Measurements from ENCODE around the gene GNAI1. TPM values are rescaled to one million over a fixed set of nuclear protein-coding genes. Genes with fewer than 3 reads are reported as not detected.

Gene GNAI1
- total RNA-seq, 2 donors from 2014 or later, result 21.5 to 27.0 TPM

- H3K4me3 Mint-ChIP-seq, result no peak overlapping the region
- no peaks in the 10 kb centered on the region for H3K27me3 Mint-ChIP-seq (ENCODE audit: insufficient read depth)
- 94 to 100% methylated on average over 2 to 3 of the region's 3 CpGs for WGBS, 2 experiments (ENCODE audit: insufficient coverage in 1 of 2, insufficient read length in 1 of 2)
- TF ChIP-seq, protein P1, sequence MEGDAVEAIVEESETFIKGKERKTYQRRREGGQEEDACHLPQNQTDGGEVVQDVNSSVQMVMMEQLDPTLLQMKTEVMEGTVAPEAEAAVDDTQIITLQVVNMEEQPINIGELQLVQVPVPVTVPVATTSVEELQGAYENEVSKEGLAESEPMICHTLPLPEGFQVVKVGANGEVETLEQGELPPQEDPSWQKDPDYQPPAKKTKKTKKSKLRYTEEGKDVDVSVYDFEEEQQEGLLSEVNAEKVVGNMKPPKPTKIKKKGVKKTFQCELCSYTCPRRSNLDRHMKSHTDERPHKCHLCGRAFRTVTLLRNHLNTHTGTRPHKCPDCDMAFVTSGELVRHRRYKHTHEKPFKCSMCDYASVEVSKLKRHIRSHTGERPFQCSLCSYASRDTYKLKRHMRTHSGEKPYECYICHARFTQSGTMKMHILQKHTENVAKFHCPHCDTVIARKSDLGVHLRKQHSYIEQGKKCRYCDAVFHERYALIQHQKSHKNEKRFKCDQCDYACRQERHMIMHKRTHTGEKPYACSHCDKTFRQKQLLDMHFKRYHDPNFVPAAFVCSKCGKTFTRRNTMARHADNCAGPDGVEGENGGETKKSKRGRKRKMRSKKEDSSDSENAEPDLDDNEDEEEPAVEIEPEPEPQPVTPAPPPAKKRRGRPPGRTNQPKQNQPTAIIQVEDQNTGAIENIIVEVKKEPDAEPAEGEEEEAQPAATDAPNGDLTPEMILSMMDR (conservative IDR thresholded peaks at IDR 0.05), result no peak
- Histone ChIP-seq H3K9me3 (ENCODE audit: control insufficient read depth, low read length) (no peaks in the 10 kb centered on the region), H3K27me3 (ENCODE audit: control insufficient read depth, insufficient read depth, low read length, poor library complexity, severe bottlenecking) (no peaks in the 10 kb centered on the region), H3K4me1 (ENCODE audit: control insufficient read depth, insufficient read depth, low read length) (no peaks in the 10 kb centered on the region), H3K4me3 (ENCODE audit: low read length) (no peak overlapping the region), H3K27ac (ENCODE audit: low read depth, low read length) (no peak overlapping the region), H3K36me3 (ENCODE audit: control insufficient read depth, insufficient read depth, low read length) (peaks cover 49% of the 10 kb centered on the region), H3K9ac (ENCODE audit: extremely low read depth, low read length, poor library complexity, severe bottlenecking) (no peak overlapping the region)
- H3K27ac Mint-ChIP-seq, result no peak overlapping the region
- peaks cover 26% of the 10 kb centered on the region for H3K36me3 Mint-ChIP-seq (ENCODE audit: low read depth)
- no peaks in the 10 kb centered on the region for H3K4me1 Mint-ChIP-seq
- no peaks in the 10 kb centered on the region for H3K9me3 Mint-ChIP-seq
- no peak for DNase-seq
These were observed 81.1 kb downstream of the GNAI1 start for GRCh38 chr7:80215734-80216133.

DNA sequence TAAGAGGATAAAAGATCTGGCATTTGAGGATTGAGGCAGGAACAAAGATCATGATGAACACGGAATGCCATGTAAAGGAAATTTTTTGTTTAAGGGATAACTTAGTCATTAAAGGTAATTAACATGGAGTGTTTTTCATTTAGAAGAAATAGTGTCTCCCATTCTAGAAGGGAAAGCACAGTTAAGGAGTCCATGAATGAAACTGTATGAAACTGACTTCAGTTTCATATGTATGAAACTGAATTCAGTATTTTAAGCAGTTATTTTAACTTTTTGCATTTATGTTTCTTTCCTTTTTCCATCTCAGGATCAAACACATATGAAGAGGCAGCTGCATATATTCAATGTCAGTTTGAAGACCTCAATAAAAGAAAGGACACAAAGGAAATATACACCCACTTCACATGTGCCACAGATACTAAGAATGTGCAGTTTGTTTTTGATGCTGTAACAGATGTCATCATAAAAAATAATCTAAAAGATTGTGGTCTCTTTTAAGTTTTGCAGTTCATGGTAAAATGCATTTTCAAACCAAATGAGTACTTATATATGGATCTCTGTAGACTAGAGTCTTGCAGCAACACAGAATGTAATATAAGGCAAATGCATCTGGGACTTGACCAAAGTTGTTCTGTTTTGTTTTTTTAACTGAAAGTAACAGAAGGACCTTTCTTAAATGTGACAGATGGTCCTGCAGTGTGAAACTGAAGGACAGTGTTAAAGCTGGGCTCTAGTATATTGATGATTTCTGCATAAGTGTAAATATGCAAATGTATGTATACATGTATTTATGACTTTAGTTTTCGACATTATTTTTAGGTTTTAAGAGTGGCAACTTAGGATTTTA, 82.6 kb downstream of the GNAI1 start:
- H3K4me1 ChIP-seq (ENCODE audit: control insufficient read depth, insufficient read depth, low read length), result no peaks in the 10 kb centered on the region
- no peaks in the 10 kb centered on the region for H3K4me1 Mint-ChIP-seq
- H3K9me3 Mint-ChIP-seq, result no peaks in the 10 kb centered on the region
- DNase-seq, result no peak
- H3K27ac ChIP-seq (ENCODE audit: low read depth, low read length), result no peak overlapping the region
- no peaks in the 10 kb centered on the region for H3K27me3 ChIP-seq (ENCODE audit: control insufficient read depth, insufficient read depth, low read length, poor library complexity, severe bottlenecking)
- no peak overlapping the region for H3K27ac Mint-ChIP-seq
- TF ChIP-seq, protein P1 (conservative IDR thresholded peaks at IDR 0.05), result no peak
- H3K9ac ChIP-seq (ENCODE audit: extremely low read depth, low read length, poor library complexity, severe bottlenecking), result no peak overlapping the region
- no peaks in the 10 kb centered on the region for H3K27me3 Mint-ChIP-seq (ENCODE audit: insufficient read depth)
- H3K4me3 ChIP-seq (ENCODE audit: low read length), result no peak overlapping the region
- no peak overlapping the region for H3K4me3 Mint-ChIP-seq
- peaks cover 37% of the 10 kb centered on the region for H3K36me3 ChIP-seq (ENCODE audit: control insufficient read depth, insufficient read depth, low read length)
- H3K9me3 ChIP-seq (ENCODE audit: control insufficient read depth, low read length), result no peaks in the 10 kb centered on the region
- peaks cover 19% of the 10 kb centered on the region for H3K36me3 Mint-ChIP-seq (ENCODE audit: low read depth)
- WGBS, 2 experiments (ENCODE audit: insufficient coverage in 1 of 2, insufficient read length in 1 of 2), result 94 to 99% methylated on average over 1 to 2 of the region's 2 CpGs

DNA sequence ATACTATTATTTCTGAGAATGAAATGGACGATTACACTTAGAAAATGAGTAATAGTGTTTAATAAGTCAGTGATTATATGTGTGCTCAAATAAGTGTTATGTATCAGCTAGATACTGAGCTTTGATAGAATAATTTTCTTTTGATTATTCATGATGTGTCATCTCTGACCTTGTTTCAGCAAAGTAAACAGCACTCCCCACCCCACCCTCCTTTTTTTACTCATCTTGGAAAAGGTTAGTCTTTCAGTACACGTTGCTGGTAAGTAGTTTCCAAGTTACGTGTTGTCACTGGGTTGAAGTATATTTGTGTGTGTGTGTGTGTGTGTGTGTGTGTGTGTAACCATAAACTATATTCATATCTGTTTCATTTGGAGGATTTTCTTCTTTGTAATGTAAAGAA, 84.1 kb downstream of the GNAI1 start:
- Mint-ChIP-seq H3K27ac (no peak overlapping the region), H3K4me3 (no peak overlapping the region), H3K27me3 (ENCODE audit: insufficient read depth) (no peaks in the 10 kb centered on the region), H3K9me3 (no peaks in the 10 kb centered on the region), H3K36me3 (ENCODE audit: low read depth) (peaks cover 11% of the 10 kb centered on the region), H3K4me1 (no peaks in the 10 kb centered on the region)
- Histone ChIP-seq H3K36me3 (ENCODE audit: control insufficient read depth, insufficient read depth, low read length) (peaks cover 22% of the 10 kb centered on the region), H3K9me3 (ENCODE audit: control insufficient read depth, low read length) (no peaks in the 10 kb centered on the region), H3K27me3 (ENCODE audit: control insufficient read depth, insufficient read depth, low read length, poor library complexity, severe bottlenecking) (no peaks in the 10 kb centered on the region), H3K4me3 (ENCODE audit: low read length) (no peak overlapping the region), H3K4me1 (ENCODE audit: control insufficient read depth, insufficient read depth, low read length) (no peaks in the 10 kb centered on the region), H3K9ac (ENCODE audit: extremely low read depth, low read length, poor library complexity, severe bottlenecking) (no peak overlapping the region), H3K27ac (ENCODE audit: low read depth, low read length) (no peak overlapping the region)
- DNase-seq, result no peak
- TF ChIP-seq, protein P1 (conservative IDR thresholded peaks at IDR 0.05), result no peak
- 100% methylated on average over 1 of the region's 3 CpGs; no CpG with 5 or more reads in 1 of the 2 experiments for WGBS, 2 experiments (ENCODE audit: insufficient coverage in 1 of 2, insufficient read length in 1 of 2)
